ENCODE measurements around the gene ZNF343.
A peak's percentile ranks its signal among the peaks of the same experiment; 100 is the strongest.
"Not testable (repeated sequence)": the region's sequence is repeated elsewhere in the genome, so short reads cannot be mapped to it uniquely, and the experiment has no call there.

Gene ZNF343

GRCh38 chr20:2528671-2529271 is 20.1 kb upstream of the ZNF343 start:
- TF ChIP-seq POLR2A (IDR thresholded peaks at IDR 0.05; ENCODE audit: extremely low read depth, insufficient read length) (no peak), MAX (IDR thresholded peaks at IDR 0.05; ENCODE audit: low read depth, low read length) (no peak), CTCF (IDR thresholded peaks at IDR 0.05; ENCODE audit: low read depth, low read length) (no peak), MYC (IDR thresholded peaks at IDR 0.05; ENCODE audit: low read depth, low read length) (no peak)
- DNase-seq (ENCODE audit: low read depth): no peak

GRCh38 chr20:2527762-2528161 is 19.0 kb upstream of the ZNF343 start:
- TF ChIP-seq CTCF (IDR thresholded peaks at IDR 0.05; ENCODE audit: low read depth, low read length) (no peak), MAX (IDR thresholded peaks at IDR 0.05; ENCODE audit: low read depth, low read length) (no peak), MYC (IDR thresholded peaks at IDR 0.05; ENCODE audit: low read depth, low read length) (no peak), POLR2A (IDR thresholded peaks at IDR 0.05; ENCODE audit: extremely low read depth, insufficient read length) (no peak)
- H3K4me3 ChIP-seq (ENCODE audit: low read depth, low read length): no peak overlapping the region
- no peak for DNase-seq (ENCODE audit: low read depth)

More at GRCh38 chr20:2528671-2529271, 20.1 kb upstream of the ZNF343 start:
- no peak overlapping the region for H3K4me3 ChIP-seq (ENCODE audit: low read depth, low read length)

GRCh38 chr20:2526218-2526583 is 17.5 kb upstream of the ZNF343 start:
- DNase-seq (ENCODE audit: low read depth): not testable (repeated sequence)

GRCh38 chr20:2524709-2525506 is 16.2 kb upstream of the ZNF343 start:
- TF ChIP-seq MYC (IDR thresholded peaks at IDR 0.05; ENCODE audit: low read depth, low read length) (no peak), CTCF (IDR thresholded peaks at IDR 0.05; ENCODE audit: low read depth, low read length) (no peak), POLR2A (IDR thresholded peaks at IDR 0.05; ENCODE audit: extremely low read depth, insufficient read length) (no peak), MAX (IDR thresholded peaks at IDR 0.05; ENCODE audit: low read depth, low read length) (no peak)
- peak; percentile 61 for DNase-seq (ENCODE audit: low read depth)
- H3K4me3 ChIP-seq (ENCODE audit: low read depth, low read length): peak overlapping the region; percentile 61

More at GRCh38 chr20:2526218-2526583, 17.5 kb upstream of the ZNF343 start:
- not testable (repeated sequence) for H3K4me3 ChIP-seq (ENCODE audit: low read depth, low read length)

- no peak for TF ChIP-seq MYC (IDR thresholded peaks at IDR 0.05; ENCODE audit: low read depth, low read length)
- peak; percentile 89 for TF ChIP-seq CTCF (IDR thresholded peaks at IDR 0.05; ENCODE audit: low read depth, low read length)
- no peak for TF ChIP-seq POLR2A (IDR thresholded peaks at IDR 0.05; ENCODE audit: extremely low read depth, insufficient read length)
- peak; percentile 11; the same call in 1 of the 2 replicates for TF ChIP-seq MAX (IDR thresholded peaks at IDR 0.05; ENCODE audit: low read depth, low read length)
- DNase-seq (ENCODE audit: low read depth): peak; percentile 88
- H3K4me3 ChIP-seq (ENCODE audit: low read depth, low read length): peak overlapping the region; percentile 61
These were observed 15.4 kb upstream of the ZNF343 start for GRCh38 chr20:2523919-2524708.

- H3K4me3 ChIP-seq (ENCODE audit: low read depth, low read length); DNase-seq (ENCODE audit: low read depth): not testable (repeated sequence)
These were observed 14.2 kb upstream of the ZNF343 start for GRCh38 chr20:2522826-2523429.

Measured in NB4 (cell line).